Tibial artery (tissue), 4 donors: ENCODE data around the gene ZC3H12D.

Source experiments
- DNase-seq, 2 donors: peaks; one replicate each; pipeline ENCODE4 v3.0.0-alpha.2; 2019
- H3K27ac ChIP-seq, 2 donors: fragments of 200-600 bp; sonication (generic) in 1 of 2; 1 replicate in 1 of 2; 2 replicates in 1 of 2; pipeline ENCODE4 v1.5.1; 2018 to 2019; ENCODE audit warnings: mild to moderate bottlenecking in 1 of 2
- H3K27me3 ChIP-seq, 2 donors: fragments of 200-600 bp; sonication (generic) in 1 of 2; one replicate each; pipeline versions ENCODE4 v1.5.1 to v1.6.0; 2016 to 2019
- H3K36me3 ChIP-seq, 3 donors: fragments of 200-600 bp; sonication (generic) in 2 of 3; one replicate each; pipeline ENCODE4 v1.5.1; 2016 to 2019; ENCODE audit warnings: mild to moderate bottlenecking in 2 of 3
- H3K4me1 ChIP-seq, 4 donors: fragments of 200-600 bp; sonication (generic) in 2 of 4; 1 replicate in 3 of 4; 2 replicates in 1 of 4; pipeline ENCODE4 v1.5.1; 2016 to 2019
- H3K4me3 ChIP-seq, 2 donors: fragments of 200-600 bp; sonication (generic) in 1 of 2; 1 replicate in 1 of 2; 2 replicates in 1 of 2; pipeline ENCODE4 v1.5.1; 2018 to 2019; ENCODE audit warnings: mild to moderate bottlenecking in 2 of 2
- H3K9me3 ChIP-seq, 3 donors: fragments of 200-600 bp; sonication (generic) in 1 of 3; one replicate each; pipeline ENCODE4 v1.5.1; 2016 to 2019
- CTCF ChIP-seq, 2 experiments: fragments of 200-600 bp in 1 of 2; fragments of 450-650 bp in 1 of 2; IDR thresholded peaks; one replicate each; pipeline ENCODE4 v1.5.1; 2017 to 2019; ENCODE audit warnings: antibody characterized with exemption in 2 of 2, mild to moderate bottlenecking in 1 of 2, moderate library complexity in 1 of 2
- intact Hi-C: fragments of 100-400 bp; cut with DNase I; formaldehyde crosslinking; loops from one replicate; pipeline ENCODE4 v1.15.0; 2023; ENCODE audit warnings: low total_unique reads

The ZC3H12D gene

GRCh38 chr6:149474108-149474935 lies 10.5 kb downstream of the ZC3H12D start:
- no peaks in the 10 kb centered on the region for H3K9me3 ChIP-seq
- H3K36me3 ChIP-seq: no peaks in the 10 kb centered on the region
- H3K27ac ChIP-seq: no peak overlapping the region
- intact Hi-C loops: no loop called here
- DNase-seq: no peak
- no peaks in the 10 kb centered on the region for H3K4me1 ChIP-seq
- TF ChIP-seq CTCF (IDR thresholded peaks at IDR 0.05): no peak
- no peak overlapping the region for H3K4me3 ChIP-seq
- peaks cover 0 to 7% of the 10 kb centered on the region in 2 donors for H3K27me3 ChIP-seq

- DNase-seq: no peak
- Histone ChIP-seq H3K9me3 (no peaks in the 10 kb centered on the region), H3K4me1 (no peaks in the 10 kb centered on the region), H3K27ac (no peak overlapping the region), H3K27me3 (peaks cover 0 to 2% of the 10 kb centered on the region in 2 donors), H3K36me3 (no peaks in the 10 kb centered on the region), H3K4me3 (no peak overlapping the region)
- intact Hi-C loops: no loop called here
- TF ChIP-seq CTCF (IDR thresholded peaks at IDR 0.05): no peak
These were observed 11.4 kb downstream of the ZC3H12D start for GRCh38 chr6:149473080-149474052.

GRCh38 chr6:149472241-149472640 lies 12.6 kb downstream of the ZC3H12D start:
- TF ChIP-seq CTCF (IDR thresholded peaks at IDR 0.05): no peak

GRCh38 chr6:149471801-149472200 lies 13.0 kb downstream of the ZC3H12D start:
- TF ChIP-seq CTCF (IDR thresholded peaks at IDR 0.05): no peak
- DNase-seq: no peak
- intact Hi-C loops: no loop called here
- H3K27me3 ChIP-seq: peaks cover 0 to 3% of the 10 kb centered on the region in 2 donors
- H3K9me3 ChIP-seq: no peaks in the 10 kb centered on the region
- no peak overlapping the region for H3K27ac ChIP-seq
- no peaks in the 10 kb centered on the region for H3K36me3 ChIP-seq
- H3K4me3 ChIP-seq: no peak overlapping the region
- no peaks in the 10 kb centered on the region for H3K4me1 ChIP-seq

More at GRCh38 chr6:149472241-149472640, 12.6 kb downstream of the ZC3H12D start:
- Histone ChIP-seq H3K4me3 (no peak overlapping the region), H3K9me3 (no peaks in the 10 kb centered on the region), H3K4me1 (no peaks in the 10 kb centered on the region), H3K36me3 (no peaks in the 10 kb centered on the region), H3K27ac (no peak overlapping the region), H3K27me3 (no peaks in the 10 kb centered on the region)
- DNase-seq: no peak
- intact Hi-C loops: no loop called here

- Histone ChIP-seq H3K27me3 (peaks cover 0 to 8% of the 10 kb centered on the region in 2 donors), H3K4me3 (no peak overlapping the region), H3K4me1 (no peaks in the 10 kb centered on the region), H3K36me3 (no peaks in the 10 kb centered on the region), H3K9me3 (no peaks in the 10 kb centered on the region), H3K27ac (no peak overlapping the region)
- DNase-seq: no peak
- no peak for TF ChIP-seq CTCF (IDR thresholded peaks at IDR 0.05)
- intact Hi-C loops: no loop called here
These were observed 13.9 kb downstream of the ZC3H12D start for GRCh38 chr6:149470948-149471347.
